Stimulated activated CD8-positive, alpha-beta memory T cell treated with anti-CD3 and anti-CD28 coated beads, Interleukin-4, amount 100 ng/mL, for 1 hour (primary cell): ENCODE measurements around the gene THSD4.

Experiments
- DNase-seq, 2 donors: peaks; one replicate each; pipeline ENCODE4 v3.0.0-alpha.2; 2020; ENCODE audit warnings: low read depth in 2 of 2, low spot score in 1 of 2

THSD4 gene

GRCh38 chr15:71323584-71323983, 208.3 kb downstream of the THSD4 start:
- no peak for DNase-seq

DNA sequence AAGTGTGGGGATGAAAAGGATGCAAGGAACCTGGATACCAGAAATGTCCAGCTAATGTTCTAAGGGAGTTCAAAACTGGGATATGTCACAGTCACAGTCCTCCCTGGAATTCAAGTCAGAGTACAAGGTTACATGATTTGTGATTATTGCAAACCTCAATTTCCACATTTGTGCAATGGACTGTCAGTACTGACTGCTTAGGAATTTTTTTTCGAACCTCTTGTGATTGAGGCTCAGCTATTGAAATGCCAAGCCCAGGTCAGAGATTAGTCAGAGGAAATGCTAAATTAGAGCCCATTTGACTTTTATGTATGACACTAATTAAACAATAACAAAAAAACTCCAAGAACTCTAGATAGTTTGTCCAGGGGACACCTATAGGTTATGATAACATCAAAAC, 210.2 kb downstream of the THSD4 start:
- DNase-seq: no peak

GRCh38 chr15:71328453-71328852, 213.2 kb downstream of the THSD4 start:
- DNase-seq: no peak

DNA sequence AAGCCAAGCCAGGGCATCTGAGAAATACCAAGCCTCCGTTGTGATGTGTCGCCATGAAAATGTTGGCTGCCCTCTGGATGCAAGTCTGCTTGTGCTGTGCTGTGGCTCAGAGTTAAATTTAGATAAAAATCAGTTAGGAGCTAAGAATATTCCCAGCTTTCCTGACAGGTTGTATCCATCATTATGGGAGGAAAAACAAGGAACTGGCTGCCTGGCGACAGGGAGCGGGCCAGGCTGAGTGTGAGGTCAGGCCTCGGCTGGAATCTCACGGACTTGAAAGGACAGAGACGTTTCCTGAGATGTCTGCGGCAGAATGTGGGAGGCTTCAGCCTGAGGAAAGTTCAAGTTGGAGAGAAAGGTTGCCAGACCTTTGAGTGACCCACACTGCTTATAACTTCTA, 213.8 kb downstream of the THSD4 start:
- DNase-seq: no peak

GRCh38 chr15:71329497-71330260, 214.4 kb downstream of the THSD4 start:
- no peak for DNase-seq

GRCh38 chr15:71330638-71331162, 215.4 kb downstream of the THSD4 start:
- no peak for DNase-seq

GRCh38 chr15:71331173-71331572, 215.9 kb downstream of the THSD4 start:
- DNase-seq: no peak

GRCh38 chr15:71332431-71333004, 217.2 kb downstream of the THSD4 start:
- no peak for DNase-seq

DNA sequence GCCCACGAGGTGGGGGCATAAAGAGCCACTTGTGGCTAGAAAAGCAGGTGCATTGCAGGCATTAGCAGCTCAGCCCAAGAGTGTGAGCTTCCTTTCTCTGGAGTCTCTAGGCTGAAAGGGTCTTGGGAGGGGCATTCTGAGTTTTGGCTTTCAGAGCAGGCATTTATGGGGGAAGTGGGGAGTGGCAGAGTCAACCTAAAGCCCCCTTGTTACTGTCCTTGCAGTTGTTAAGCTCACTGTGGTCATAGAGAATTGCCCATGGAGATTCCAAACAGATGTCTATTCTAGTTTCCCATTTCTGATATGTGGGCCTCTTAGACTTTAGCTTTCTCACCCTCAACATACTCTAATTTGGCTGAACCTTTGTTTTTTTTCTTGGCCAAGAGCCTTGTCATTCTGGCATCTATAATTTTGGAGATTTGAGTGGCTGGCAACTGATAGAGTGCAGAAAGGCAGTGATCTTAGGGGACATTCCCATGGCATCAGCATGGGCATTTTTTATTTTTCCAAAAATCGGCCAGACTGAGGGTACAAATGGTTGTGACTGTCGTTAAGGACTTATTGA, 217.9 kb downstream of the THSD4 start:
- no peak for DNase-seq

- no peak for DNase-seq
These were observed 218.6 kb downstream of the THSD4 start for GRCh38 chr15:71333839-71334238.

GRCh38 chr15:71334434-71334833, 219.2 kb downstream of the THSD4 start:
- no peak for DNase-seq

DNA sequence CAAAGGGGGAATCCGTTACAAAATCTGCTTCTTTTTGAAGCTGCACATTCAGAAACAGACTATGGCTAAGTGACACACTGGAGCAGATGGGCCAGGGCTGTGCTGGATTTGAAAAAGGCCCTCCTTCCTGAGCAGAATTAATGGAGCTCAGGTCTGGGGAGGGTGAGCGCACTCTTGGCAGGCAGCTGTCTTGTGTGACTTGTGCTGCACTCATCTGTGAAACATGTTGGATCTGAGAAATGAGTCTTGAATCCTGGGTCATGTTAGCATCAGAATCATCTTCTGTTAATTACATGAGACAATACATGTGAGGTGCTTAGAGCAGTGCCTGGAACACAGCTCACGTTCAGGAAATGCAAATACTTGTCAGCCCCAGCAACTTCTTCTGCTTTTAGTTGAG, 219.6 kb downstream of the THSD4 start:
- DNase-seq: no peak

- DNase-seq: no peak
These were observed 220.3 kb downstream of the THSD4 start for GRCh38 chr15:71335591-71335990.

- no peak for DNase-seq
These were observed 221.4 kb downstream of the THSD4 start for GRCh38 chr15:71336671-71337070.

- no peak for DNase-seq
These were observed 222.1 kb downstream of the THSD4 start for GRCh38 chr15:71337197-71337845.

GRCh38 chr15:71338265-71338664, 223.0 kb downstream of the THSD4 start:
- no peak for DNase-seq

GRCh38 chr15:71338827-71339542, 223.7 kb downstream of the THSD4 start:
- DNase-seq: no peak

DNA sequence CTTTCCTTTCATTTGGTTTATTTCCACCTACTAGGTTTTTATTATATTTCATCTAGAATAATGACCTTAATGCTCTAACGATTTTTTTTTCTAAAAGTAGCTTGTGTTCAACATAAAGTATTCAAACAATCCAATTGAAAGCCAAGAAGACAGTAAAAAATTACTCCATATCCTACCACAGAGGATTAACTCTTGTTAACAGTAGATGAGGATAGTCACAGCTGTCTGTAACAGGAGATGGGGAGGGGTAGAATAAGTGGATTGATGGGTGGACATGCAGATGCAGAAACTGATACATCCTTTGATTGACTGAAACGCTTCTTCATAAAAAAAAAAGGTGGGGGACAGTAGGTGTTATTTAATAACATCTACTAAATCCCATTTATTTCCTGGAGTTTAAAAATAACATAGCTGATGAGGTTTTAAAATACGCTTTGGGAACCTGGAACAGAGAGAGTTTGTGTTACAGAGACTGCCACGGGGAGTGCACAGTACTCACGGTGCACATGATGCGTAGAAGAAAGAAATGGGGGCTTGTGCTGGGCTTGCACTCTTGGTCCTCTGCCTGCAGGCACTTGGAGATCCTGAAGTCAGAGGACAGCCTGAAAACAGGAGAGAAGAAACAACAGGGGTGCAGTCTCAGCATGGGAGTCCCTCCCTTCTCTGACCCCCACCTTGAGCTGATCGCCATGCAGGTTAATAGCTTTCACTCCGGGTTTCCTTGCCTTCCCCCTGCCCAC, 226.7 kb downstream of the THSD4 start:
- DNase-seq: no peak

DNA sequence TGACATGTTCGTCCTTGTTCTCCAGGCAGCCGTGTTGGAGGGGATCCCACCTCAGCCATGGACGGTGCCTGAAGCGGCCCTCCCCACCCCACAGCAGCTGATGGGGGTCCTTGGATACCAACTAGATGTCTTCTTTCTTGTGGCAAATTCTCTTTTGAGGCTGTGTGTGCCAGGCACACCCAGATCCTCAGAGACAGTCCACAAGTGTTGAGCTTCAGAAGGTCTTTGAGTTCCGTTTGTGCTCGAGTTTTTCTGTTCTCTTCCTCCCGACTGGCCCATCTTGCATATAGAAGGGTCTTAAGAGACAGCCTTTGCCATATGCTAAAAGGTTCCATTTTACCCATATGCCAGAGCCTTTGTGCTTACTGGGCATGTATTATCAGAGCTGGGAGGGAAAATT, 227.4 kb downstream of the THSD4 start:
- no peak for DNase-seq

- DNase-seq: no peak
These were observed 229.0 kb downstream of the THSD4 start for GRCh38 chr15:71344316-71344715.

GRCh38 chr15:71345186-71345585, 229.9 kb downstream of the THSD4 start:
- no peak for DNase-seq
